Measurements from ENCODE around the gene FBH1.
"Not testable (repeated sequence)": the region's sequence is repeated elsewhere in the genome, so short reads cannot be mapped to it uniquely, and the experiment has no call there.

The FBH1 gene

DNA sequence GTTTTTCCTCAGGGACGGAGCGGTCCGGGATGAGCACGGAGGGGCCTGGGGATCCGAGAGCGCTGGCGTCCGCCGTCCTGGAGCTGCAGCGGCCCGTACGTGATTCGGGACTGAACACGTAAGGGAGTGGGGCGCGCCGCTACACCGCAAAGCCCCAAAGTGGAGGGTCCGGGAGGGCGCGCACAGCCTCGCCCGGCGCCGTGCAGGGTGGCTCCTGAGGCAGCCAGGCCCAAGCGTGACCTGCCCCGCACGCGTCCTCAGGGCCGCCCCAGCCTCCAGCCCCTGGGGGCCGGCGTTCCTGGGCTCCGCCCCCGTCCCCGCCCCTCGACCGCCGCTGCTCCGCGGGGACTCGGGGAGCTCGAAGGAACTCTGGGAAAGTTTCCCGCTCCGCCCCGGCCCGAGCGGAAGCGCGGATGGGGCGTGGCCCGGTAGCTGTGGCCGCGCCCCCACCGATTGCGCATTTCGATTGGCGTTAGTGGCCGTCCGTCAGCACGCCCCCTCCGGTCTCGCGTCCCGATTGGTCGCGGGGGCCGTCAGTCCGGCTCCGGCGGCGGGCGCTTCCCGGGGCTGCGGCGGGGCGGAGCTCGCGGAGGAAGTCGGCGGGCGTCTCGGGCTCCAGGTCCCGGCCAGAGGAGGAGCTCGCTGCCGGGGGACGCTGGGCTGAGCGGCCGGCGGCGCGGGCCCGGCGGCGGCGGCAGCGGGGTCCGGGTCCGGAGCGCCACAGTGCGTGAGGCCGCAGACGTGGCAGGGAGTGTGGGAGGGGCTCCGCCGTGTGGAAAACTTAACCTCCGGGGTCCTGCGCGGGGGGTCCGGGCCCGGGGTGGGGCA lies at the start of gene FBH1, which contains the start of gene ANKRD16:
FBH1 (plus strand) TSS at position 620 of the 828 bp plus-strand sequence; CDS start at position 723, 103 bp downstream.
ANKRD16 (minus strand) TSS at position 270 of the 828 bp plus-strand sequence. CDS start 539 bp downstream, outside the sequence.
- peak; percentile 86 to 87 for DNase-seq

- no peak for DNase-seq
Observed at GRCh38 chr10:5840314-5841307, 49.4 kb upstream of the FBH1 start.

GRCh38 chr10:5841965-5842364 lies 48.1 kb upstream of the FBH1 start:
- DNase-seq = no peak

DNA sequence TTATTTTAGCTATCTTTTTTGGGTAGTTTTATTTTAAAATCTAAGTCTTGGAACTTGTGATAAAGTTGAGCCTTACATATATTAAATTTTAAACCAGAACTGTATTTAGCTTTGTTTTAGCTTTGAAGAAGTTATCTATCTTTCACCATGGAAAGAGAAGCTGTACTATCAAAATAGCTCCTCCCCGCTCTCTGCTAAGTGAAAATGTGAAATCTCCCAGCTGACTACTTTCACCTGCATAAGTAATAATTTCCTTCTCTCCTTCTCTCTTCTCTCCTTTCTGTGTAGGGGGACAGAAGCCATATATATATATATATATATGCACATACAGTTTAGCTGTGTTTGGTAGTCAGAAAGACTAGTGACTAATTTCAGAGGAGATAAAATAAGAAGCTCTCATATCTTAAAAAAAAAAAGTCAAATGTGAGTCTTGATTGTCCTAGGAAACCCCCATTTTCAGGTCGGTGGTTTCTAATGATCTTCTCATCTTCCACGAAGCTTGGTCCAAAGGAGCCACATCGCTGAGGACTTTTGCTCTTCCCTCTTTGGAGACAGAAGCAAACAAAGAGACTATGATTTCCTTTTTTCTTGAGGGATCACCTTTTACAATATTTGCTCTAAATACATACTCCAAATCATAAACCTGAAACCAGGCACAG lies 46.2 kb upstream of the FBH1 start:
- no peak for DNase-seq

GRCh38 chr10:5844345-5845055 lies 45.5 kb upstream of the FBH1 start:
- DNase-seq = no peak

- DNase-seq = not testable (repeated sequence)
Observed at GRCh38 chr10:5846667-5847066, 43.4 kb upstream of the FBH1 start.

DNA sequence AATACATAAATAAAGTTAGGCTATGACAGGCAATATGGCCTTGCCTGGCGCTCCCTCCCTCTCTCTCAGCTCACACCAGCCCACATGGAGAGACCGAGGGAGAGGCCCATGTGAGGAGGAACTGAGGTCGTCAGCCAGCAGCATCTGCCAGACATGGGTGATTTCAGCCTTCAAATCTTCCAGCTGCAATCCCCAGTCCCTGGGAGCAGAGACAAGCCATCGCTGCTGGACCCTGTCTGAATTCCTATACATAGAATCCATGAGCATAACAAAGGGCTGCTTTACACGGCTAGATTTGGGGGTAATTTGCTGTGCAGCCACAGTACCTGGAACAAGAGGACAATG lies 35.9 kb upstream of the FBH1 start:
- DNase-seq = no peak

DNA sequence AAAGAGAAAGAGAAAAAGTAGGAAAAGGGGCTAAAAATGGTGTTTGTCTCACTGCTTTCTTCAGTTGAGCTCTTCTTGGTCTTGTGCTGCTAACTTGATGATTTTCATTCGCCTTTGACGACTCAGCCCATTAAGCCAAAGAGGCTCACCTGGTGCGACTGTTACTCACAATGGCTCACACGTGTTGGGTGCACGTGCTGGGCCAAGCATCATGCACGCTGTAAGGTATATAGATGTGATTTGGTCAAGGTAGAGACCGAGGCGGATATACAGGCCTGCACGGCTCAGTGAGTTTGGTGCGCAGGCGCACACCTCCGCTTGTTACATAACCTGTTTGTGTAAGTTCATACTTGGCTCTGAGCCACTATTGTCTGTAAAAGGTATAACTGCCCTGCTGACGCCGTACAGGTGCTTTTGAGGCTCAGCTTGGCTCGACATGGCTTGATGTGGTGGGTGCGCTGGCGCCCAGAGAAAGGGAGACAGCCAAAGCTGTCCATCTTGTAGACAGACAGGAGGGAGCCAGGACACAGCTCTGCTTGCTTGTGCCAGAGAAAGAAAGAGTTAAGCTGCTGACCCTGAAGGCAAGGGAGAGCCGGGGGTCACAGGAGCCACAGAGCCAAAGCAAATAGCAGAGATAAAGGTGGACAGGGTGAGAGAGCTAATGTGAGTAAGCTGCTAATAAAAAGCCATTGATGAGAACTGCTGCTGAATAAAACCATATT lies 33.9 kb upstream of the FBH1 start:
- no peak for DNase-seq

DNA sequence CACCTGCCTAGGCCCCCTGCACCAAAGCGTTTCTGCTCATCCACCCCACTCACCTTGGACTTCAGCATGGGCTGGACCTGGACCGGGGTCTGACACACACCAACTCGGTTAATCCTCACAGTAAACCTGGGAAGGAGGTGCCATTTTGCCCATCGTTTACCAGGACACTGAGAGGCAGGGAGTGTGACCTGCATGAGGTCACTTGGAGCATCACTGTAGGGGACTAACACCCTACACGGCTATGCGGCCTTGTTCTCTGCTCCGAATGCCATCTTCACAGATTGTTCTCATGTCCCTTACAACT lies 33.4 kb upstream of the FBH1 start:
- DNase-seq = no peak

GRCh38 chr10:5858811-5859210 lies 31.2 kb upstream of the FBH1 start:
- DNase-seq = no peak

- DNase-seq = no peak
Observed at GRCh38 chr10:5860066-5860465, 30.0 kb upstream of the FBH1 start.

DNA sequence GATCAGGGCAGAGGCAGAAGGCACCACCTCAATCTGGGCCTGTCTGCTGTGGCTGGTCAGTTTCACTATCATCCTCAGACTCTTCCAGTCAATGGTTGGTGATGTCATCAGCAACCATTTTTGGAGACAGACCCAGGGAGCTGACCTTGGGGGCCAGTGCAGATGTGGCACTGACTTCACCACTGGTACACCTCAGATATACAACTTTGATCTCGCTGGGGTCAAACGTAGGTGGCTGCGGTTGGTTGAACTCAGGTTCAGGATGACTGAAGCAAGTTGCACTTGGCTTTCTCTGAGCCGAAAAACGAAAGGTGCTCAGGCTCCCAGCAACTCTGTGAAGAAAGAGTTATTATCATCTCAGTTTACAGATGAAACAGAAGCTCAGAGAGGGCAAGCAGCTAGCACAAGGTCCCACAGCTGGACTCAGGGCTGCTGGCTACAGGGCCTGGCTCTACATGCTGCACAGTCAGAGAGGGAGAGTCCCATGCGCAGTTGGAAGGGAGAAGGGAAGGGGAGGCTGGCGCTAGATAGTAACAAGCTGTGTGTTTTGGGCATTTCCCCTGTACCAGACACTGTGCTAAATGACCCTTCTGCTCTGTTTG lies 27.6 kb upstream of the FBH1 start:
- no peak for DNase-seq

DNA sequence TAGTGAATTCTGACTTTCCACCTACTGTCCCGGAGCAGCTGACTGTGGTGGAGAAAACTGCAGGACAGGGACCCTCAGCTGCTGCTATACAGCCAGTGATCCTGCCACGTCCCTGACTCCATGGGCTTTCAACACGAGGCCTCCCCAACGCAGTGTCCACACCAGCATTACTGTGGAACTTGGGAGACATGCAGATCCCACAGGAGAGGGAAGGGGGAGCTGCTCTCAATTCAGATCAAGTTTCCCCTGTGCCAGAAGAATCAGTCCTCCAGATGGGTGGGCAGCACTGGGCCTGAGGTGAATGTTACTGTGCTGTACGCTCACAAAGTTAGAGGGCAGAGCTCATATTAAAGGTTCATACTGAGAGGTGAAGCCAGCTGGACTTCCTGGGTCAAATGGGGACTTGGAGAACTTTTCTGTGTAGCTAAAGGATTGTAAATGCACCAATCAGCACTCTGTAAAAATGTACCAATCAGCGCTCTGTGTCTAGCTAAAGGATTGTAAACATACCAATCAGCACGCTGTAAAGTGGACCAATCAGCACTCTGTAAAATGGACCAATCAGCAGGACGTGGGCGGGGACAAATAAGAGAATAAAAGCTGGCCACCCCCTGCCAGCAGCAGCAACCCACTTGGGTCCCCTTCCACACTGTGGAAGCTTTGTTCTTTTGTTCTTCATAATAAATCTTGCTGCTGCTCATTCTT lies 26.9 kb upstream of the FBH1 start:
- not testable (repeated sequence) for DNase-seq

DNA sequence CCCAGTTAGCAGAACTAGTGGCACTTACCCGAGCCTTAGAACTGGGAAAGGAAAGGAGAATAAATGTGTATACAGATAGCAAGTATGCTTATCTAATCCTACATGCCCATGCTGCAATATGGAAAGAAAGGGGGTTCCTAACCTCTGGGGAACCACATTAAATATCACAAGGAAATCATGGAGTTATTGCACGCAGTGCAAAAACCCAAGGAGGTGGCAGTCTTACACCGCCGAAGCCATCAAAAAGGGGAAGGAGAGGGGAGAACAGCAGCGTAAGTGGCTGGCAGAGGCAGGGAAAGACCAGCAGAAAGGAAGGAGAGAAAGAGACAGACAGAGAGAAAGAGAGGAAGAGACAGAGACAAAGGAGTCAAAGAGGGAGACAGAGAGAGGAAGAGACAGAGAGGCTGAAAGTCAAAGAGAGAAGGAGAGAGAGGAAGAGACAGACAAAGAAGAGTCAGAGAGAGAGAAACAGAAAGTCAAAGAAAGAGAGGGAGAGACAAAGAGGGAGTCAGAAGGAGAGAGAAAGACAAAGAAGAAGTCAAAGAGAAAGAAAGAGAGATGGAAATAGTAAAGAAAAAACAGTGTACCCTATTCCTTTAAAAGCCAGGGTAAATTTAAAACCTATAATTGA lies 23.5 kb upstream of the FBH1 start:
- not testable (repeated sequence) for DNase-seq

GRCh38 chr10:5867091-5867615 lies 22.9 kb upstream of the FBH1 start:
- DNase-seq = not testable (repeated sequence)

DNA sequence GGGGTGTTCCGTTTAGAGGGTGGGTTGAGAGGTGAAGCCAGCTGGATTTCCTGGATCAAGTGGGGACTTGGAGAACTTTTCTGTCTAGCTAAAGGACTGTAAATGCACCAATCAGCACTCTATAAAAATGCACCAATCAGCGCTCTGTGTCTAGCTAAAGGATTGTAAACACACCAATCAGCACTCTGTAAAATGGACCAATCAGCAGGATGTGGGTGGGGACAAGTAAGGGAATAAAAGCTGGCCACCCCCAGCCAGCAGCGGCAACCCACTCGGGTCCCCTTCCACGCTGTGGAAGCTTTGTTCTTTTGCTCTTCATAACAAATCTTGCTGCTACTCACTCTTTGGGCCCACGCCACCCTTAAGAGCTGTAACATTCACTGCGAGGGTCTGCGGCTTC lies 21.7 kb upstream of the FBH1 start:
- not testable (repeated sequence) for DNase-seq

GRCh38 chr10:5869156-5869555 lies 20.9 kb upstream of the FBH1 start:
- DNase-seq = no peak

DNA sequence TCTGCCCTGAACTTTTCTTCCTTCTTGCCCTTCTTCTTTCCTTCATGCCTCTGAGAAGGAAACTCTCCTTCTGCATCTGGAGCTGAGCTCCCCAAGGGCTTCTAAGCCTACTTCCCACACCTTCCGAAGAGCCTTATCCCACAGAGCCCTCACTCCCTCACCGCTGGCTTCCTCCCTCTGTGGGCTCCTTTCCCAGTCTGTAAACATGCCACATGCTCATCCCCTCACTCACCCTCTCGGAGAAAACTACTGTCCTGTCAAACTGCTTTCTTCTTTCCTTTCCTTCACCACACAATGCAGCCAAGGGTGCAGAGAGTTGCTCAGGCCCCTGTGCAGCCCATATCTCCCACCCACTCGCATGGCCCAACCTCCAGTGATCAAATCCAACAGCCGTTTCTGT lies 18.4 kb upstream of the FBH1 start:
- DNase-seq = no peak

DNA sequence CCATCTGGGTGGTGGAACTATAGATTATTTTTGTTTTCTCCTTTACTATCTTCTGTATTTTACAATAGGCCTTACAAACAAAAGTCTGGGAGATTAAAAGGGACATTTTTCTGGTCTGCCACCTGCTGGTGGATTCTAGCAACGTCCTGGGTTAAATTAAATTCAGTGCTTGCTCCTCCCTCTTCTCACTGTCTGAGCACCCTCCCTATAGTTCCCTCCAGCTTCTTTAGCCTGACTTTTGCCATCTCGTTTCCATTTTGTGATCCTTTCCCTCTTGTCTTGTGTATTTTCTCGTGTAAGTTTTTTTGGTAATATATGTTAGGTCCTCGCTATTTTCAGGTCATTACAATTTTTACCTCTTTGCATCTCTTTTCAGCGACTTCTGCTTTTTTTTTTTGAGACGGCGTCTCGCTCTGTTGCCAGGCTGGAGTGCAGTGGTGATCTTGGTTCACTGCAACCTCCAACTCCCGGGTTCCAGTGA lies 16.5 kb upstream of the FBH1 start:
- DNase-seq = peak in 1 of 2 experiments; percentile 29
